Nephron (organoid): ENCODE data around the gene RALGAPA2.
"Not testable (repeated sequence)": the region's sequence is repeated elsewhere in the genome, so short reads cannot be mapped to it uniquely, and the experiment has no call there.

Experiments used
- H3K27ac Mint-ChIP-seq, 3 experiments: 2 replicates each; pipeline ENCODE4 v1.8.0; 2020; ENCODE audit warnings: mixed read lengths in 3 of 3, mild to moderate bottlenecking in 2 of 3, moderate library complexity in 1 of 3
- H3K27me3 Mint-ChIP-seq: 2 replicates; pipeline ENCODE4 v1.8.0; 2021; ENCODE audit warnings: low read depth, mild to moderate bottlenecking, moderate library complexity, mixed read lengths
- H3K36me3 Mint-ChIP-seq: 2 replicates; pipeline ENCODE4 v1.8.0; 2020; ENCODE audit warnings: low read depth, mixed read lengths
- H3K4me1 Mint-ChIP-seq: 2 replicates; pipeline ENCODE4 v1.8.0; 2020; ENCODE audit warnings: mixed read lengths
- H3K4me3 Mint-ChIP-seq, 3 experiments: 2 replicates each; pipeline ENCODE4 v1.8.0; 2020; ENCODE audit warnings: mild to moderate bottlenecking in 3 of 3, mixed read lengths in 3 of 3, moderate library complexity in 2 of 3
- H3K9me3 Mint-ChIP-seq: 2 replicates; pipeline ENCODE4 v1.8.0; 2020; ENCODE audit warnings: mixed read lengths
- CTCF ChIP-seq, 3 experiments: fragments of 200-600 bp; sonication (generic); IDR thresholded peaks; one replicate each; pipeline ENCODE4 v1.5.0; 2021; ENCODE audit warnings: antibody characterized with exemption in 3 of 3; ENCODE audit not compliant: unreplicated experiment in 3 of 3

RALGAPA2 gene

GRCh38 chr20:20547876-20548266 lies 164.6 kb downstream of the RALGAPA2 start:
- Mint-ChIP-seq H3K4me1 (peaks cover 10% of the 10 kb centered on the region), H3K27ac (no peak overlapping the region)
- TF ChIP-seq CTCF (IDR thresholded peaks at IDR 0.05; ENCODE audit: unreplicated experiment in 3 of 3): no peak

DNA sequence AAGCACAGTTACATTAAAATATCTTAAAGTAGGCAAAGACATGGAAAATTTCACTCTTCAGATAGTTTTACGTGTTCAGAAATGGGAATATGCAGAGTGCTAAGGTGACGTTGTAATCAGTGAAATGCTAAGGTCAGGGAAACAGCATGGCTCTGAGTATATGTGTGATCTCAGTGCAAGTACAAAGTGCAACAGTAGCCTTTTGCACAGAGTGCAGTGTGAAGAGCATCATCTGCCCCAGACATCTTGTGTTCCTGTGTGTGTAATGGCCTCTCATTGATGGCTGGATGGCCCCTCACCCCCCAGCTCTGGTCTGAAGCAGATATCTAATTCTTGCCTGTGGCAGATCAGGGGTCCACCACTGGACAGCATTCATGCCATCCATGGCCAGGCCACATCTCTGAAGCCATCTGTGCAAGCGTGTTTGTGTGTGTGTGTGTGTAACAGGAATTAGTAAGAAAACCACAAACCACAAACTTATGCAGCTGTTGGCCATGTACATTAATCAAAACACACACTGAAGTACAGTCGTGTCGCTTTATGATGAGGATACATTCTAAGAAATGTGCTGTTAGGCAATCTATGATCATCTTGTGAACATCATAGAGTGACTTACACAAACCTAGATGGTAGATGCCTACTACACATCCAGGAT lies 165.1 kb downstream of the RALGAPA2 start:
- no peak overlapping the region for H3K4me3 Mint-ChIP-seq
- H3K4me1 Mint-ChIP-seq: peaks cover 10% of the 10 kb centered on the region
- TF ChIP-seq CTCF (IDR thresholded peaks at IDR 0.05; ENCODE audit: unreplicated experiment in 3 of 3): no peak
- peaks cover 11% of the 10 kb centered on the region for H3K36me3 Mint-ChIP-seq
- no peak overlapping the region for H3K27ac Mint-ChIP-seq
- no peaks in the 10 kb centered on the region for H3K27me3 Mint-ChIP-seq
- H3K9me3 Mint-ChIP-seq: no peaks in the 10 kb centered on the region

More at GRCh38 chr20:20547876-20548266, 164.6 kb downstream of the RALGAPA2 start:
- Mint-ChIP-seq H3K36me3 (peaks cover 11% of the 10 kb centered on the region), H3K4me3 (no peak overlapping the region), H3K27me3 (no peaks in the 10 kb centered on the region), H3K9me3 (no peaks in the 10 kb centered on the region)

DNA sequence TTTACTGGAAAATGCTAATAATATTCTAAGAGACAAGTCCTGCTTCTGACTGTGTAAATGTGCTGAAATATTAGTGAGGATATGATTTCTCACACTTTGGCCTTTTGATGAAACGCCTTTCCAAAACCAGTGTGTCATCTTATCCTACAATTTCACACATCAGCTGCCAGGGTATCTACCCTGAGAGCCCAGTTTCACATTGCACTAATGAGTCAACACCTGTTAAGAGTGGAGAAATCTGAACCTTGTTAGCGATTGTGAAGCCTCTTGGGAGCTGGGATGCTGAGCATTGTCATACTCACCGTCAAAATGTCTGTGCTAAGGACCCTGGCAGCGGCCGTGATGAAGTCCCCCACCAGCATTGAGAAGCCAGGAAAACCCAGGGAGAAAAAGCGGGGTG lies 166.0 kb downstream of the RALGAPA2 start:
- Mint-ChIP-seq H3K27ac (no peak overlapping the region), H3K9me3 (no peaks in the 10 kb centered on the region), H3K4me1 (peaks cover 5% of the 10 kb centered on the region), H3K4me3 (no peak overlapping the region), H3K36me3 (peaks cover 16% of the 10 kb centered on the region), H3K27me3 (no peaks in the 10 kb centered on the region)
- no peak for TF ChIP-seq CTCF (IDR thresholded peaks at IDR 0.05; ENCODE audit: unreplicated experiment in 3 of 3)

DNA sequence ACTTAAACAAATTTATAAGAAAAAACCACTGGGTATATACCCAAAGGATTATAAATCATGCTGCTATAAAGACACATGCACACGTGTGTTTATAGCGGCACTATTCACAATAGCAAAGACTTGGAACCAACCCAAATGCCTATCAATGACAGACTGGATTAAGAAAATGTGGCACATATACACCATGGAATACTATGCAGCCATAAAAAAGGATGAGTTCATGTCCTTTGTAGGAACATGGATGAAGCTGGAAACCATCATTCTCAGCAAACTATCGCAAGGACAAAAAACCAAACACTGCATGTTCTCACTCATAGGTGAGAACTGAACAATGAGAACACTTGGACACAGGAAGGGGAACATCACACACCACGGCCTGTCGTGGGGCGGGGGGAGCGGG lies 169.1 kb downstream of the RALGAPA2 start:
- not testable (repeated sequence) for H3K27ac Mint-ChIP-seq, H3K9me3 Mint-ChIP-seq, H3K27me3 Mint-ChIP-seq, H3K4me1 Mint-ChIP-seq, H3K4me3 Mint-ChIP-seq
- peaks cover 16% of the 10 kb centered on the region for H3K36me3 Mint-ChIP-seq

- Mint-ChIP-seq H3K27ac (no peak overlapping the region), H3K27me3 (no peaks in the 10 kb centered on the region), H3K4me3 (no peak overlapping the region), H3K9me3 (no peaks in the 10 kb centered on the region), H3K36me3 (no peaks in the 10 kb centered on the region), H3K4me1 (no peaks in the 10 kb centered on the region)
- no peak for TF ChIP-seq CTCF (IDR thresholded peaks at IDR 0.05; ENCODE audit: unreplicated experiment in 3 of 3)
These were observed 176.1 kb downstream of the RALGAPA2 start for GRCh38 chr20:20536240-20536933.

DNA sequence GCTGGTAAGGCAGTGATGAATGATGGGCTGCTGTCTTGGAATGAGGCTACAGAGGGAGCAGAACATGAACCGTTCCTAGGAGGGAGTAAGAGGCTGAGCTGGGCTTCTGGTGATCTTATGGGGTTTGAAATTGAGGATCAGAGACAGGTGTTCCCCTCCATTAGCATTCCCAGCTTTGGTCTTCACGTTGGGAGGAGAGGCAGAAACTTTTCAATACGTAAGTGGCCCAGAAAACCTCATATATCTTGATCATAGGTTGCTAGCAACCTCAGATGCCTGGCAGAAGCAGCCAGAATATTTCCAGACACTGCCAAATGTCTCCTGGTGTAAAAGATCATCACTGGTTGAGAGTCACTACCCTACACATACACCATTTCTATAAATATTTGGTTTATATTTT lies 177.4 kb downstream of the RALGAPA2 start:
- H3K9me3 Mint-ChIP-seq: no peaks in the 10 kb centered on the region
- H3K36me3 Mint-ChIP-seq: no peaks in the 10 kb centered on the region
- no peaks in the 10 kb centered on the region for H3K4me1 Mint-ChIP-seq
- H3K4me3 Mint-ChIP-seq: no peak overlapping the region
- no peak for TF ChIP-seq CTCF (IDR thresholded peaks at IDR 0.05; ENCODE audit: unreplicated experiment in 3 of 3)
- no peak overlapping the region for H3K27ac Mint-ChIP-seq
- H3K27me3 Mint-ChIP-seq: no peaks in the 10 kb centered on the region
